ENCODE data around the gene PLEKHG2. TPM values are rescaled to one million over a fixed set of nuclear protein-coding genes. Genes with fewer than 3 reads are reported as not detected.

The PLEKHG2 gene
- total RNA-seq, 3 donors from 2014 or later (not counting 1 experiment from before 2014, with no cell fraction given): 70.2 to 129 (median 80.7) TPM

DNA sequence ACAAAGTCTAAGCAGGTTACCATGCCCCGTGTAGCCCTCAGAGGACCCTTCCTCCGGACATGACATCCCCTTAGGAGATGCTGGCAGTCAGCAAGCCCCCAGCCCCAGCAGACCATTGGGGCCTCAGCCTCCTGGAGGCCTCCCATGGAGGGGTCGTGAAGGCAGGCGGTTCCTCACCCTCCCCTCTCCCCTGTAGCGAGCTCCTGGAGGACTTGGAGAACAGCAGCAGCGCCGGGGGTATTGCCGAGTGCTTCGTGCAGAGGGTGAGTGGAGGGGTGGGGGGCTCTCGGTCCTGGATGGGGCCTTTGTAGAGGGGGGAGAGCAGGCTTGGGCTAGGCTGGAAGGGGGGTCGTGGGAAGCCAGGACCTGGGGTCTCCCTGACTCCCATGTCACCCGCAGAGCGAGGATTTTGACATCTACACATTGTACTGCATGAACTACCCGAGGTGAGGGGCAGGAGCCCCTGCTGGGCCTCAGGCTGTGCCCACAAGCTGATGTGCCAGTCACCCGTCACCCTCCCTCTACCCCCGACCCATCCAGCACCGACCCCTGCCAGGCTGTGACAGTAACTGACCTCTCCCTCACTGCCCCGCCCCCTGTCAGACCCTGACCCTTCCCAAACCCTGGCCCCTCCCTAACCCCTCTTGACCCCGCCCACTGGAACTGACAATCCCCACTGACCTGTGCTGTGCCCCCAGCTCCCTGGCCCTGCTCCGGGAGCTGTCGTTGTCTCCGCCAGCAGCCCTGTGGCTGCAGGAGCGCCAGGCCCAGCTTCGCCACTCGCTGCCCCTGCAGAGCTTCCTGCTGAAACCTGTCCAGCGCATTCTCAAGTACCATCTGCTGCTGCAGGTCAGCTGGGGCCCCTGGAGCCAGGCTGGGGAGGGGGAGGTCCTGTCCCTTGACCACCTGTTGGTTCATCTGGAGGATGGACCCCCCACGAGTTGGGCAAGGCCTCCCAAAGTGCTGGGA, 4.0 kb downstream of the PLEKHG2 start:
- peaks cover 17% of the 10 kb centered on the region for H3K4me1 ChIP-seq (ENCODE audit: control insufficient read depth, insufficient read depth, low read length)
- H3K27me3 ChIP-seq (ENCODE audit: control insufficient read depth, insufficient read depth, low read length): no peaks in the 10 kb centered on the region
- TF ChIP-seq, protein P1, sequence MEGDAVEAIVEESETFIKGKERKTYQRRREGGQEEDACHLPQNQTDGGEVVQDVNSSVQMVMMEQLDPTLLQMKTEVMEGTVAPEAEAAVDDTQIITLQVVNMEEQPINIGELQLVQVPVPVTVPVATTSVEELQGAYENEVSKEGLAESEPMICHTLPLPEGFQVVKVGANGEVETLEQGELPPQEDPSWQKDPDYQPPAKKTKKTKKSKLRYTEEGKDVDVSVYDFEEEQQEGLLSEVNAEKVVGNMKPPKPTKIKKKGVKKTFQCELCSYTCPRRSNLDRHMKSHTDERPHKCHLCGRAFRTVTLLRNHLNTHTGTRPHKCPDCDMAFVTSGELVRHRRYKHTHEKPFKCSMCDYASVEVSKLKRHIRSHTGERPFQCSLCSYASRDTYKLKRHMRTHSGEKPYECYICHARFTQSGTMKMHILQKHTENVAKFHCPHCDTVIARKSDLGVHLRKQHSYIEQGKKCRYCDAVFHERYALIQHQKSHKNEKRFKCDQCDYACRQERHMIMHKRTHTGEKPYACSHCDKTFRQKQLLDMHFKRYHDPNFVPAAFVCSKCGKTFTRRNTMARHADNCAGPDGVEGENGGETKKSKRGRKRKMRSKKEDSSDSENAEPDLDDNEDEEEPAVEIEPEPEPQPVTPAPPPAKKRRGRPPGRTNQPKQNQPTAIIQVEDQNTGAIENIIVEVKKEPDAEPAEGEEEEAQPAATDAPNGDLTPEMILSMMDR (IDR thresholded peaks at IDR 0.05): no peak
- Mint-ChIP-seq H3K4me1 (peaks cover 22 to 31% of the 10 kb centered on the region in 2 donors), H3K27me3 (ENCODE audit: low read depth in 2 of 2) (no peaks in the 10 kb centered on the region), H3K9me3 (no peaks in the 10 kb centered on the region), H3K27ac (peak overlapping the region in 1 of 2 donors; percentile 96), H3K36me3 (no peaks in the 10 kb centered on the region), H3K4me3 (no peak overlapping the region)
- H3K4me3 ChIP-seq (ENCODE audit: low read length): no peak overlapping the region
- intact Hi-C loops (cut with micrococcal nuclease): no loop called here
- ATAC-seq (no peak), DNase-seq (peak in 1 of 2 donors; percentile 35)
- no peaks in the 10 kb centered on the region for H3K9me3 ChIP-seq (ENCODE audit: control insufficient read depth, insufficient read depth, low read length)
- WGBS (ENCODE audit: insufficient coverage): 88% methylated on average over 22 of the region's 27 CpGs
- no peak overlapping the region for H3K27ac ChIP-seq (ENCODE audit: low read length)
- H3K36me3 ChIP-seq (ENCODE audit: control insufficient read depth, insufficient read depth, low read length): peaks cover 8% of the 10 kb centered on the region

DNA sequence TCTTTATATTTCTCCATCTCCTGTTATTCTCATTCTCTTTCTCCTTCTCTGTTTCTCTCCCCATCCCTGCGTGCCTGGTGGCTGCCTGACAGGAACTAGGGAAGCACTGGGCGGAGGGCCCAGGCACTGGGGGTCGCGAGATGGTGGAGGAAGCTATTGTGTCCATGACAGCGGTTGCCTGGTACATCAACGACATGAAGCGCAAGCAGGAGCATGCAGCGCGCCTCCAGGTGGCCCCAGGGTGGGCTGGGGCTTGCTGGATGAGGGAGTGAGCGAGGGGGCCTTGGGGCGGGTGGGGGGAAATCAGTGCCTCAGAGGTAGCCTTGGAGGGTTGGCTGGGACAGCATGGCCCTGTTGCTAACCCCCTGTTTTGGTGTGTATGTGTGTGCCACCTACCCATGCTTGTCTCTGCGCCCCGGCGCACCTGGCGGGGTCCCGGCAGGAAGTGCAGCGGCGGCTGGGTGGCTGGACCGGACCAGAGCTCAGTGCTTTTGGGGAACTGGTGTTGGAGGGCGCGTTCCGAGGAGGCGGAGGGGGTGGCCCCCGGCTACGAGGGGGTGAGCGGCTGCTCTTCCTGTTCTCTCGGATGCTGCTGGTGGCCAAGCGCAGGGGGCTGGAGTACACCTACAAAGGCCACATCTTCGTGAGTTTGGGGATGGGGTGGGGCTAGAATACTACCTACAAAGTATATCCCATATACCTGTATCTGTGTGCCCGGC, 5.2 kb downstream of the PLEKHG2 start:
- peak overlapping the region; percentile 10 for H3K4me3 Mint-ChIP-seq
- DNase-seq (peak in 1 of 2 donors; percentile 20), ATAC-seq (no peak)
- H3K9me3 Mint-ChIP-seq: no peaks in the 10 kb centered on the region
- H3K4me1 ChIP-seq (ENCODE audit: control insufficient read depth, insufficient read depth, low read length): peaks cover 12% of the 10 kb centered on the region
- H3K27me3 Mint-ChIP-seq (ENCODE audit: low read depth in 2 of 2): no peaks in the 10 kb centered on the region
- H3K9me3 ChIP-seq (ENCODE audit: control insufficient read depth, insufficient read depth, low read length): no peaks in the 10 kb centered on the region
- H3K36me3 ChIP-seq (ENCODE audit: control insufficient read depth, insufficient read depth, low read length): peaks cover 8% of the 10 kb centered on the region
- H3K4me3 ChIP-seq (ENCODE audit: low read length): no peak overlapping the region
- peak overlapping the region; percentile 41 to 70 for H3K27ac Mint-ChIP-seq
- no peaks in the 10 kb centered on the region for H3K36me3 Mint-ChIP-seq
- intact Hi-C loops (cut with micrococcal nuclease): no loop called here
- TF ChIP-seq, protein P1 (IDR thresholded peaks at IDR 0.05): no peak
- peaks cover 12 to 22% of the 10 kb centered on the region in 2 donors for H3K4me1 Mint-ChIP-seq
- H3K27me3 ChIP-seq (ENCODE audit: control insufficient read depth, insufficient read depth, low read length): no peaks in the 10 kb centered on the region
- WGBS (ENCODE audit: insufficient coverage): 88% methylated on average over 27 of the region's 30 CpGs
- no peak overlapping the region for H3K27ac ChIP-seq (ENCODE audit: low read length)

DNA sequence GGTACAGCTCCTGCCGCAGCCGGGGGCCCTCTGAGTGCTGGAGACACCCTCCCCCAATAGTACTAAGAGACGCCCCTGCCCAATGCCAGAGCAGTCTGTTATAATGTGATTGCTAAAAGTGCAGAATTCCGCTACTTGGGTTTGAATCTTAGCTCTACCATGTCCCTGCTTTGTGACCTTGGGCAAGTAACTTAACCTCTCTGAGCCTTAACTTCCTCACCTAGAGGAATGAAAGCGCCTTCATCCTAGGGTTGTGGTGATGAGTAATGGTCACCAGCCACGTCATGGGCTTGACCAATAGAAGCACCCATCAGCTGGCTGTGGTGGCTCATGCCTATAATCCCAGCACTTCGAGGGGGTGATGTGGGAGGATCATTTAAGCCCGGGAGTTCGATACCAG, 6.5 kb downstream of the PLEKHG2 start:
- no peaks in the 10 kb centered on the region for H3K27me3 Mint-ChIP-seq (ENCODE audit: low read depth in 2 of 2)
- WGBS (ENCODE audit: insufficient coverage): 87% methylated on average over 8 of the region's 9 CpGs
- H3K36me3 Mint-ChIP-seq: no peaks in the 10 kb centered on the region
- Histone ChIP-seq H3K9me3 (ENCODE audit: control insufficient read depth, insufficient read depth, low read length) (no peaks in the 10 kb centered on the region), H3K27me3 (ENCODE audit: control insufficient read depth, insufficient read depth, low read length) (no peaks in the 10 kb centered on the region), H3K27ac (ENCODE audit: low read length) (no peak overlapping the region), H3K4me3 (ENCODE audit: low read length) (no peak overlapping the region), H3K36me3 (ENCODE audit: control insufficient read depth, insufficient read depth, low read length) (peaks cover 11% of the 10 kb centered on the region), H3K4me1 (ENCODE audit: control insufficient read depth, insufficient read depth, low read length) (peaks cover under 1% of the 10 kb centered on the region)
- no peak for DNase-seq
- no peaks in the 10 kb centered on the region for H3K9me3 Mint-ChIP-seq
- peaks cover 7 to 16% of the 10 kb centered on the region in 2 donors for H3K4me1 Mint-ChIP-seq
- ATAC-seq: no peak
- TF ChIP-seq, protein P1 (IDR thresholded peaks at IDR 0.05): no peak
- no peak overlapping the region for H3K27ac Mint-ChIP-seq
- no peak overlapping the region for H3K4me3 Mint-ChIP-seq
- intact Hi-C loops (cut with micrococcal nuclease): no loop called here

All from natural killer cell (primary cell).